ENCODE measurements around the gene UNC45A. TPM values are rescaled to one million over a fixed set of nuclear protein-coding genes. Genes with fewer than 3 reads are reported as not detected.

Gene UNC45A
- total RNA-seq, 1 experiment from 2014 or later: 84.4 TPM

DNA sequence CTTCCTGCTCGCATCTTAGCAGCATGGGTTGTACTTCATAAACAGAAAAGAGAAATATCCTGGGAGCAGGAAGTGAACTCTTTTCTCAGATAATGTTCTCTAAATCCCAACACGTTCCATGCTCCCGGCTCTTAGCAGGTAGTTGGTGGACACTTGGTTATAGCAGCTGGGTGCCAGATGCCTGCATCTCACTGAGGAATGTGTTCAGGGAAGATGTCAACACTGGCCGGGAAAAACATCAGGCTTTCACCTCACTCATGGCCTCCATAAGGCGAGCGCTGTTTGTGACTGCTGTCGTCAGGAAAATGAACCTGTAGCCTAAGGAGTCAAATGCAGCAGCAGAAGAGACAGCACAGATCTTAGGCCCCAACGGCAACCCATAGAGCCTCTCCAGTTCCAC lies 63.7 kb downstream of the UNC45A start:
- Histone ChIP-seq H3K27me3 (ENCODE audit: control insufficient read depth, insufficient read depth, low read length) (no peaks in the 10 kb centered on the region), H3K27ac (ENCODE audit: low read length) (no peak overlapping the region), H3K36me3 (ENCODE audit: control insufficient read depth, insufficient read depth, low read length) (peaks cover 8% of the 10 kb centered on the region), H3K4me3 (ENCODE audit: low read depth in 2 of 2, low read length in 2 of 2) (no peak overlapping the region), H3K9me3 (ENCODE audit: control insufficient read depth, insufficient read depth, low read depth, low read length) (no peaks in the 10 kb centered on the region), H3K4me1 (ENCODE audit: control insufficient read depth, insufficient read depth, low read length) (peaks cover 6% of the 10 kb centered on the region; the same call in 1 of the 2 replicates)
- CTCF ChIA-PET: no interaction called here
- BruUV-seq (replicated peaks): no TSS peak
- ATAC-seq: no peak
- no peak for TF ChIP-seq REST (IDR thresholded peaks at IDR 0.05; ENCODE audit: insufficient read depth in 1 of 2, low read depth in 2 of 2, low read length in 1 of 2)
- TF ChIP-seq CTCF (IDR thresholded peaks at IDR 0.05): no peak
- TF ChIP-seq SIN3A (IDR thresholded peaks at IDR 0.05; ENCODE audit: borderline replicate concordance, insufficient read depth, low read depth, low read length): no peak
- no peak for TF ChIP-seq POLR2AphosphoS5 (IDR thresholded peaks at IDR 0.05; ENCODE audit: low read depth, low read length)
- no peak for TF ChIP-seq TCF7L2 (IDR thresholded peaks at IDR 0.05; ENCODE audit: low read depth, low read length)
- intact Hi-C loops (cut with micrococcal nuclease; ENCODE audit: unreplicated experiment): no loop called here
- POLR2A ChIA-PET: no interaction called here
- in situ Hi-C loops (cut with HindIII; ENCODE audit: low pct_unique_long_range_greater_than_20kb, low sequenced_read_pairs): no loop called here
- DNase-seq (ENCODE audit: low read depth, low spot score): no peak

- DNase-seq (ENCODE audit: low read depth, low spot score) (no peak), ATAC-seq (no peak)
- TF ChIP-seq SIN3A (IDR thresholded peaks at IDR 0.05; ENCODE audit: borderline replicate concordance, insufficient read depth, low read depth, low read length) (no peak), CTCF (IDR thresholded peaks at IDR 0.05) (no peak), TCF7L2 (IDR thresholded peaks at IDR 0.05; ENCODE audit: low read depth, low read length) (no peak), POLR2AphosphoS5 (IDR thresholded peaks at IDR 0.05; ENCODE audit: low read depth, low read length) (no peak), REST (IDR thresholded peaks at IDR 0.05; ENCODE audit: insufficient read depth in 1 of 2, low read depth in 2 of 2, low read length in 1 of 2) (no peak)
- intact Hi-C loops (cut with micrococcal nuclease; ENCODE audit: unreplicated experiment): no loop called here
- H3K4me3 ChIP-seq (ENCODE audit: low read depth in 2 of 2, low read length in 2 of 2): no peak overlapping the region
- CTCF ChIA-PET: no interaction called here
- in situ Hi-C loops (cut with HindIII; ENCODE audit: low pct_unique_long_range_greater_than_20kb, low sequenced_read_pairs): no loop called here
- H3K27me3 ChIP-seq (ENCODE audit: control insufficient read depth, insufficient read depth, low read length): no peaks in the 10 kb centered on the region
- no TSS peak for BruUV-seq (replicated peaks)
- peaks cover 8% of the 10 kb centered on the region for H3K36me3 ChIP-seq (ENCODE audit: control insufficient read depth, insufficient read depth, low read length)
- POLR2A ChIA-PET: no interaction called here
- no peak overlapping the region for H3K27ac ChIP-seq (ENCODE audit: low read length)
- H3K4me1 ChIP-seq (ENCODE audit: control insufficient read depth, insufficient read depth, low read length): no peaks in the 10 kb centered on the region
- H3K9me3 ChIP-seq (ENCODE audit: control insufficient read depth, insufficient read depth, low read depth, low read length): no peaks in the 10 kb centered on the region
Observed at GRCh38 chr15:91001209-91001608, 66.1 kb downstream of the UNC45A start.

Other genes starting within 250 kb of the UNC45A start
- gene BLM, start 217.9 kb upstream of the UNC45A start, total RNA-seq (2021; ENCODE audit: unreplicated experiment): 23.9 TPM
- 62.0 TPM for gene FURIN, start 66.7 kb upstream of the UNC45A start, total RNA-seq (2021; ENCODE audit: unreplicated experiment)
- gene FES, start 50.8 kb upstream of the UNC45A start, total RNA-seq (2021; ENCODE audit: unreplicated experiment): 0.64 TPM
- 77.2 TPM for gene MAN2A2, start 32.0 kb upstream of the UNC45A start, total RNA-seq (2021; ENCODE audit: unreplicated experiment)
- 5.3 TPM for gene HDDC3, start 2.7 kb upstream of the UNC45A start, total RNA-seq (2021; ENCODE audit: unreplicated experiment)
- gene RCCD1, start 19.6 kb downstream of the UNC45A start, total RNA-seq (2021; ENCODE audit: unreplicated experiment): 23.6 TPM
- 228 TPM for gene PRC1, start 59.2 kb downstream of the UNC45A start, total RNA-seq (2021; ENCODE audit: unreplicated experiment)
- gene VPS33B, start 87.3 kb downstream of the UNC45A start, total RNA-seq (2021; ENCODE audit: unreplicated experiment): 16.3 TPM
- not detected for gene SV2B, start 165.0 kb downstream of the UNC45A start, total RNA-seq (2021; ENCODE audit: unreplicated experiment)

Data from Panc1 (cell line).